Right lobe of liver (tissue), 6 donors: ENCODE measurements around the gene FCGBP. TPM values are rescaled to one million over a fixed set of nuclear protein-coding genes. Genes with fewer than 3 reads are reported as not detected.
"Not testable (repeated sequence)": the region's sequence is repeated elsewhere in the genome, so short reads cannot be mapped to it uniquely, and the experiment has no call there.

Source experiments
- ATAC-seq, 4 donors: fragments of 200-7000 bp; cut with Tn5 transposase; one replicate each; pipeline ENCODE4 v1.9.1; 2020; ENCODE audit warnings: mild to moderate bottlenecking in 4 of 4, moderate library complexity in 4 of 4
- DNase-seq, 3 donors: peaks; one replicate each; pipeline ENCODE4 v3.0.0-alpha.2; 2020
- H3K27ac ChIP-seq, 3 donors: fragments of 200-600 bp; one replicate each; pipeline ENCODE4 v1.8.0; 2022
- H3K27me3 ChIP-seq, 2 donors: fragments of 200-600 bp; one replicate each; pipeline ENCODE4 v1.8.0; 2022
- H3K36me3 ChIP-seq, 4 donors: fragments of 200-600 bp; sonication (generic) in 1 of 4; one replicate each; pipeline versions ENCODE4 v1.5.1 to v1.8.0; 2017 to 2022; ENCODE audit warnings: control low read depth in 1 of 4
- H3K4me1 ChIP-seq, 4 donors: fragments of 200-600 bp; sonication (generic) in 1 of 4; one replicate each; pipeline versions ENCODE4 v1.5.1 to v1.8.0; 2017 to 2022; ENCODE audit warnings: control low read depth in 1 of 4
- H3K4me3 ChIP-seq, 3 donors: fragments of 200-600 bp; one replicate each; pipeline ENCODE4 v1.8.0; 2022
- H3K9me3 ChIP-seq, 4 donors: fragments of 200-600 bp; sonication (generic) in 1 of 4; one replicate each; pipeline versions ENCODE4 v1.5.1 to v1.8.0; 2017 to 2022; ENCODE audit warnings: control low read depth in 1 of 4
- CTCF ChIP-seq, 4 donors: fragments of 200-600 bp in 3 of 4; fragments of 450-650 bp in 1 of 4; IDR thresholded peaks; one replicate each; pipeline versions ENCODE4 v1.5.1 to v1.8.0; 2016 to 2022; ENCODE audit warnings: antibody characterized with exemption in 4 of 4, mild to moderate bottlenecking in 2 of 4
- POLR2A ChIP-seq: fragments of 450-650 bp; IDR thresholded peaks from one replicate; pipeline ENCODE4 v1.6.1; 2017; ENCODE audit warnings: antibody characterized with exemption, mild to moderate bottlenecking
- WGBS: methylation state at CpG from one replicate; pipeline ENCODE4 v1.1.6; 2018; ENCODE audit warnings: low coverage, low lambda C conversion rate; ENCODE audit not compliant: insufficient coverage; ENCODE audit errors: missing lambda C conversion rate; 5-methylcytosine and 5-hydroxymethylcytosine counted together
- intact Hi-C, 2 donors: fragments of 100-400 bp; cut with DNase I; formaldehyde crosslinking; loops; one replicate each; pipeline versions ENCODE4 v1.11.2 to v1.14.1; 2022
- total RNA-seq, 6 experiments: library from RNA; depleted of rRNA in 2 of 6; stranded (reverse); fragments of >200 nt in 2 of 6; fragmentation: NEBNext Ultra II Directional in 3 of 6; extraction: Animal tissue kit (Norgen Biotek cat#: 25700) in 3 of 6; gene quantifications; one replicate each; pipeline versions ENCODE4 v1.1.0 to v1.2.4, GENCODE V29; 2016 to 2023
- donor health status: DM: no; HTN: yes; CAD: no.
- donor health status: DM: no; HTN: no; CAD: no.
- donor health status: DM: no; HTN: no; CAD: no.
- donor health status: DM: no; HTN: yes; CAD: no.
- donor health status: DM: no; HTN: yes; CAD: no.

FCGBP gene
- total RNA-seq, 6 experiments from 2014 or later: 3.8 to 31.6 (median 3.9) TPM

- Histone ChIP-seq H3K27ac (peak overlapping the region in 1 of 3 donors; percentile 77), H3K36me3 (peaks cover 0 to 21% (median 8%) of the 10 kb centered on the region in 4 donors), H3K27me3 (no peaks in the 10 kb centered on the region), H3K4me1 (peaks cover 0 to 17% (median 4%) of the 10 kb centered on the region in 4 donors), H3K9me3 (no peaks in the 10 kb centered on the region), H3K4me3 (no peak overlapping the region)
- 79% methylated on average over 5 of the region's 6 CpGs for WGBS
- DNase-seq (no peak), ATAC-seq (no peak)
- intact Hi-C loops: no loop called here
- no peak for TF ChIP-seq CTCF (IDR thresholded peaks at IDR 0.05)
- no peak for TF ChIP-seq POLR2A
Observed at GRCh38 chr19:39969266-39969665, 34.8 kb upstream of the FCGBP start.

GRCh38 chr19:39968789-39969188 lies 34.4 kb upstream of the FCGBP start:
- no peak overlapping the region for H3K27ac ChIP-seq
- DNase-seq: no peak

GRCh38 chr19:39967561-39967960 lies 33.1 kb upstream of the FCGBP start:
- 87% methylated on average over 9 of the region's 9 CpGs for WGBS
- H3K4me3 ChIP-seq: no peak overlapping the region
- TF ChIP-seq POLR2A: no peak
- TF ChIP-seq CTCF (IDR thresholded peaks at IDR 0.05): no peak
- no peak for ATAC-seq
- intact Hi-C loops: no loop called here
- peaks cover 0 to 17% (median 4%) of the 10 kb centered on the region in 4 donors for H3K4me1 ChIP-seq
- no peaks in the 10 kb centered on the region for H3K27me3 ChIP-seq
- no peak for DNase-seq
- H3K27ac ChIP-seq: no peak overlapping the region
- H3K36me3 ChIP-seq: peaks cover 0 to 6% (median 2%) of the 10 kb centered on the region in 4 donors
- no peaks in the 10 kb centered on the region for H3K9me3 ChIP-seq

More at GRCh38 chr19:39968789-39969188, 34.4 kb upstream of the FCGBP start:
- intact Hi-C loops: no loop called here
- no peak overlapping the region for H3K4me3 ChIP-seq
- H3K36me3 ChIP-seq: peaks cover 0 to 16% (median 7%) of the 10 kb centered on the region in 4 donors
- 100% methylated on average over 7 of the region's 15 CpGs for WGBS
- TF ChIP-seq CTCF (IDR thresholded peaks at IDR 0.05) (no peak), POLR2A (no peak)
- no peak for ATAC-seq
- H3K4me1 ChIP-seq: peaks cover 0 to 17% (median 4%) of the 10 kb centered on the region in 4 donors
- H3K27me3 ChIP-seq: no peaks in the 10 kb centered on the region
- H3K9me3 ChIP-seq: no peaks in the 10 kb centered on the region

- Histone ChIP-seq H3K9me3 (no peaks in the 10 kb centered on the region), H3K36me3 (no peaks in the 10 kb centered on the region), H3K4me3 (no peak overlapping the region), H3K4me1 (peaks cover 0 to 10% (median 4%) of the 10 kb centered on the region in 4 donors), H3K27me3 (no peaks in the 10 kb centered on the region), H3K27ac (no peak overlapping the region)
- DNase-seq: no peak
- TF ChIP-seq POLR2A: no peak
- WGBS: 91% methylated on average over 5 of the region's 6 CpGs
- intact Hi-C loops: no loop called here
- ATAC-seq: no peak
Observed at GRCh38 chr19:39966617-39967016, 32.2 kb upstream of the FCGBP start.

GRCh38 chr19:39963898-39964297 lies 29.5 kb upstream of the FCGBP start:
- TF ChIP-seq CTCF (IDR thresholded peaks at IDR 0.05): no peak
- TF ChIP-seq POLR2A: no peak
- Histone ChIP-seq H3K27ac (no peak overlapping the region), H3K4me3 (no peak overlapping the region), H3K4me1 (no peaks in the 10 kb centered on the region), H3K9me3 (no peaks in the 10 kb centered on the region), H3K36me3 (no peaks in the 10 kb centered on the region), H3K27me3 (no peaks in the 10 kb centered on the region)
- ATAC-seq: no peak
- no peak for DNase-seq
- intact Hi-C loops: no loop called here
- 65% methylated on average over 3 of the region's 3 CpGs for WGBS

GRCh38 chr19:39959407-39959806 lies 25.0 kb upstream of the FCGBP start:
- H3K9me3 ChIP-seq, H3K4me1 ChIP-seq, H3K4me3 ChIP-seq, H3K27ac ChIP-seq, intact Hi-C loops, H3K36me3 ChIP-seq, DNase-seq, ATAC-seq, H3K27me3 ChIP-seq: not testable (repeated sequence)
- WGBS: 62% methylated on average over 7 of the region's 13 CpGs

- H3K4me1 ChIP-seq, H3K36me3 ChIP-seq, H3K27ac ChIP-seq, H3K4me3 ChIP-seq, ATAC-seq, H3K27me3 ChIP-seq, H3K9me3 ChIP-seq, intact Hi-C loops, DNase-seq: not testable (repeated sequence)
- 82% methylated on average over 2 of the region's 3 CpGs for WGBS
Observed at GRCh38 chr19:39958942-39959341, 24.5 kb upstream of the FCGBP start.

- intact Hi-C loops, H3K4me3 ChIP-seq, H3K9me3 ChIP-seq, H3K27ac ChIP-seq, H3K36me3 ChIP-seq, H3K27me3 ChIP-seq, H3K4me1 ChIP-seq, ATAC-seq: not testable (repeated sequence)
- peak in 1 of 3 donors; percentile 11 for DNase-seq
- no CpG with 5 or more reads among the region's 5 CpGs for WGBS
Observed at GRCh38 chr19:39957886-39958285, 23.5 kb upstream of the FCGBP start.
